Dermis microvascular lymphatic vessel endothelial cell (primary cell): ENCODE results near the gene PLXNA2. TPM values are rescaled to one million over a fixed set of nuclear protein-coding genes. Genes with fewer than 3 reads are reported as not detected.

Experiments
- DNase-seq, 2 donors: peaks; one replicate each; pipeline versions ENCODE4 v3.0.0 to v3.0.0-alpha.2; 2010; ENCODE audit warnings: low read depth in 2 of 2
- total RNA-seq: library from RNA; depleted of rRNA; stranded (reverse); fragments of >200 nt; gene quantifications from 2 replicates; pipeline ENCODE4 v1.2.1, GENCODE V29; 2014

PLXNA2 gene
- total RNA-seq, 1 donor from 2014 or later = 40.8 TPM

- no peak for DNase-seq
These were observed 77.6 kb downstream of the PLXNA2 start for GRCh38 chr1:208166340-208167138.

- no peak for DNase-seq
These were observed 78.5 kb downstream of the PLXNA2 start for GRCh38 chr1:208165659-208166058.

- DNase-seq = no peak
These were observed 79.6 kb downstream of the PLXNA2 start for GRCh38 chr1:208164609-208165008.

- no peak for DNase-seq
These were observed 80.6 kb downstream of the PLXNA2 start for GRCh38 chr1:208163539-208163938.

- DNase-seq = no peak
These were observed 81.3 kb downstream of the PLXNA2 start for GRCh38 chr1:208162903-208163302.

- no peak for DNase-seq
These were observed 82.4 kb downstream of the PLXNA2 start for GRCh38 chr1:208161656-208162375.

GRCh38 chr1:208161005-208161404 lies 83.2 kb downstream of the PLXNA2 start:
- DNase-seq = no peak

- DNase-seq = no peak
These were observed 83.8 kb downstream of the PLXNA2 start for GRCh38 chr1:208160259-208160819.

- no peak for DNase-seq
These were observed 84.5 kb downstream of the PLXNA2 start for GRCh38 chr1:208159555-208160258.

GRCh38 chr1:208158640-208159554 lies 85.3 kb downstream of the PLXNA2 start:
- DNase-seq = peak in 1 of 2 donors; percentile 42

- DNase-seq = no peak
These were observed 86.4 kb downstream of the PLXNA2 start for GRCh38 chr1:208157769-208158168.

GRCh38 chr1:208156741-208157140 lies 87.4 kb downstream of the PLXNA2 start:
- DNase-seq = no peak

GRCh38 chr1:208156310-208156709 lies 87.9 kb downstream of the PLXNA2 start:
- no peak for DNase-seq

- no peak for DNase-seq
These were observed 89.2 kb downstream of the PLXNA2 start for GRCh38 chr1:208154679-208155642.

- DNase-seq = no peak
These were observed 90.1 kb downstream of the PLXNA2 start for GRCh38 chr1:208154040-208154439.

GRCh38 chr1:208153386-208153785 lies 90.8 kb downstream of the PLXNA2 start:
- no peak for DNase-seq

GRCh38 chr1:208151728-208152598 lies 92.2 kb downstream of the PLXNA2 start:
- DNase-seq = no peak

GRCh38 chr1:208150833-208151458 lies 93.2 kb downstream of the PLXNA2 start:
- no peak for DNase-seq
